Activated naive CD8-positive, alpha-beta T cell treated with anti-CD3 and anti-CD28 coated beads, Interleukin-2, amount 10 ng/mL, durations not matched to agents 7 days and 5 days (primary cell): ENCODE data around the gene TNS1. TPM values are rescaled to one million over a fixed set of nuclear protein-coding genes. Genes with fewer than 3 reads are reported as not detected.

ENCODE experiments used
- ATAC-seq: fragments of 150-1000 bp; cut with Tn5 transposase; one replicate; pipeline ENCODE4 v1.10.0; 2021; ENCODE audit warnings: low read depth, moderate library complexity
- POLR2A ChIA-PET: fragments of 350-600 bp; sonication (Branson Sonifier 250); formaldehyde crosslinking; loops from one replicate; lab custom pipeline; 2021; ENCODE audit warnings: antibody characterized with exemption; lab: Charles Lee
- DNase-seq: peaks from one replicate; pipeline ENCODE4 v3.0.0; 2021
- H3K27ac Mint-ChIP-seq: one replicate; pipeline ENCODE4 v1.8.0; 2022; ENCODE audit warnings: mild to moderate bottlenecking, mixed read lengths
- H3K27me3 Mint-ChIP-seq: one replicate; pipeline ENCODE4 v1.8.0; 2022; ENCODE audit warnings: mild to moderate bottlenecking, moderate library complexity, mixed read lengths
- H3K36me3 Mint-ChIP-seq: one replicate; pipeline ENCODE4 v1.8.0; 2021; ENCODE audit warnings: mild to moderate bottlenecking, mixed read lengths
- H3K4me1 Mint-ChIP-seq: one replicate; pipeline ENCODE4 v1.8.0; 2021; ENCODE audit warnings: mixed read lengths
- H3K4me3 Mint-ChIP-seq: one replicate; pipeline ENCODE4 v1.8.0; 2022; ENCODE audit warnings: mild to moderate bottlenecking, moderate library complexity, mixed read lengths
- H3K9me3 Mint-ChIP-seq: one replicate; pipeline ENCODE4 v1.8.0; 2021; ENCODE audit warnings: mixed read lengths
- total RNA-seq, 2 experiments: library from RNA; stranded (reverse); gene quantifications; one replicate each; pipeline ENCODE4 v1.2.3, GENCODE V29; 2021

The TNS1 gene
- total RNA-seq, 2 experiments from 2014 or later: 15.1 to 21.2 TPM

GRCh38 chr2:217904614-217904965 is 98.2 kb downstream of the TNS1 start:
- Mint-ChIP-seq H3K27me3 (peaks cover 30% of the 10 kb centered on the region), H3K27ac (no peak overlapping the region), H3K4me3 (no peak overlapping the region), H3K36me3 (peaks cover 2% of the 10 kb centered on the region), H3K4me1 (peaks cover 28% of the 10 kb centered on the region), H3K9me3 (no peaks in the 10 kb centered on the region)
- ATAC-seq: no peak
- no peak for DNase-seq
- POLR2A ChIA-PET: no interaction called here

GRCh38 chr2:217903859-217904613 is 98.8 kb downstream of the TNS1 start:
- no peak for ATAC-seq
- H3K4me1 Mint-ChIP-seq: peaks cover 28% of the 10 kb centered on the region
- H3K4me3 Mint-ChIP-seq: no peak overlapping the region
- DNase-seq: no peak
- POLR2A ChIA-PET: no interaction called here
- H3K9me3 Mint-ChIP-seq: no peaks in the 10 kb centered on the region
- peaks cover 2% of the 10 kb centered on the region for H3K36me3 Mint-ChIP-seq
- peaks cover 30% of the 10 kb centered on the region for H3K27me3 Mint-ChIP-seq
- no peak overlapping the region for H3K27ac Mint-ChIP-seq

- H3K27me3 Mint-ChIP-seq: peaks cover 30% of the 10 kb centered on the region
- no peak for DNase-seq
- H3K4me3 Mint-ChIP-seq: peak overlapping the region; percentile 3
- H3K4me1 Mint-ChIP-seq: peaks cover 28% of the 10 kb centered on the region
- H3K36me3 Mint-ChIP-seq: peaks cover 2% of the 10 kb centered on the region
- POLR2A ChIA-PET: no interaction called here
- no peak for ATAC-seq
- peak overlapping the region; percentile 15 for H3K27ac Mint-ChIP-seq
- no peaks in the 10 kb centered on the region for H3K9me3 Mint-ChIP-seq
These were observed 99.5 kb downstream of the TNS1 start for GRCh38 chr2:217903142-217903858.

- peaks cover 2% of the 10 kb centered on the region for H3K36me3 Mint-ChIP-seq
- no peaks in the 10 kb centered on the region for H3K9me3 Mint-ChIP-seq
- POLR2A ChIA-PET: no interaction called here
- DNase-seq: peak; percentile 47
- peaks cover 26% of the 10 kb centered on the region for H3K27me3 Mint-ChIP-seq
- peak; percentile 60 for ATAC-seq
- peaks cover 28% of the 10 kb centered on the region for H3K4me1 Mint-ChIP-seq
- peak overlapping the region; percentile 73 for H3K27ac Mint-ChIP-seq
- H3K4me3 Mint-ChIP-seq: peak overlapping the region; percentile 7
These were observed 100.2 kb downstream of the TNS1 start for GRCh38 chr2:217902379-217903141.

- Mint-ChIP-seq H3K4me3 (peak overlapping the region; percentile 7), H3K4me1 (peaks cover 28% of the 10 kb centered on the region)
These were observed 100.9 kb downstream of the TNS1 start for GRCh38 chr2:217901835-217902378.

GRCh38 chr2:217901400-217901799 is 101.4 kb downstream of the TNS1 start:
- H3K9me3 Mint-ChIP-seq: no peaks in the 10 kb centered on the region
- H3K4me3 Mint-ChIP-seq: no peak overlapping the region
- ATAC-seq (no peak), DNase-seq (no peak)
- H3K36me3 Mint-ChIP-seq: peaks cover 2% of the 10 kb centered on the region
- POLR2A ChIA-PET: no interaction called here
- H3K27ac Mint-ChIP-seq: no peak overlapping the region
- H3K27me3 Mint-ChIP-seq: peaks cover 19% of the 10 kb centered on the region
- H3K4me1 Mint-ChIP-seq: peaks cover 24% of the 10 kb centered on the region

More at GRCh38 chr2:217901835-217902378, 100.9 kb downstream of the TNS1 start:
- Mint-ChIP-seq H3K27me3 (peaks cover 24% of the 10 kb centered on the region), H3K9me3 (no peaks in the 10 kb centered on the region), H3K27ac (peak overlapping the region; percentile 73), H3K36me3 (peaks cover 2% of the 10 kb centered on the region)
- POLR2A ChIA-PET: no interaction called here
- no peak for ATAC-seq
- DNase-seq: no peak

GRCh38 chr2:217900780-217901360 is 101.9 kb downstream of the TNS1 start:
- POLR2A ChIA-PET: no interaction called here
- H3K4me1 Mint-ChIP-seq: peaks cover 20% of the 10 kb centered on the region
- no peaks in the 10 kb centered on the region for H3K9me3 Mint-ChIP-seq
- no peak overlapping the region for H3K4me3 Mint-ChIP-seq
- peaks cover 2% of the 10 kb centered on the region for H3K36me3 Mint-ChIP-seq
- DNase-seq: no peak
- peaks cover 15% of the 10 kb centered on the region for H3K27me3 Mint-ChIP-seq
- ATAC-seq: no peak
- no peak overlapping the region for H3K27ac Mint-ChIP-seq

- POLR2A ChIA-PET: no interaction called here
- H3K4me1 Mint-ChIP-seq: peaks cover 17% of the 10 kb centered on the region
- DNase-seq (no peak), ATAC-seq (no peak)
- H3K27me3 Mint-ChIP-seq: peaks cover 12% of the 10 kb centered on the region
- no peaks in the 10 kb centered on the region for H3K9me3 Mint-ChIP-seq
- H3K4me3 Mint-ChIP-seq: no peak overlapping the region
- H3K36me3 Mint-ChIP-seq: peaks cover 2% of the 10 kb centered on the region
- peak overlapping the region; percentile 21 for H3K27ac Mint-ChIP-seq
These were observed 102.6 kb downstream of the TNS1 start for GRCh38 chr2:217900010-217900779.

GRCh38 chr2:217899231-217900009 is 103.4 kb downstream of the TNS1 start:
- Mint-ChIP-seq H3K36me3 (peaks cover under 1% of the 10 kb centered on the region), H3K27ac (no peak overlapping the region), H3K4me1 (peaks cover 16% of the 10 kb centered on the region), H3K9me3 (no peaks in the 10 kb centered on the region), H3K4me3 (no peak overlapping the region), H3K27me3 (peaks cover 5% of the 10 kb centered on the region)
- POLR2A ChIA-PET: no interaction called here
- DNase-seq: no peak
- no peak for ATAC-seq

- Mint-ChIP-seq H3K27ac (no peak overlapping the region), H3K27me3 (peaks cover 2% of the 10 kb centered on the region), H3K36me3 (no peaks in the 10 kb centered on the region), H3K9me3 (no peaks in the 10 kb centered on the region), H3K4me3 (no peak overlapping the region), H3K4me1 (peaks cover 7% of the 10 kb centered on the region)
- no peak for ATAC-seq
- POLR2A ChIA-PET: no interaction called here
- DNase-seq: no peak
These were observed 104.7 kb downstream of the TNS1 start for GRCh38 chr2:217897816-217898806.

GRCh38 chr2:217897091-217897715 is 105.6 kb downstream of the TNS1 start:
- ATAC-seq (no peak), DNase-seq (no peak)
- Mint-ChIP-seq H3K36me3 (no peaks in the 10 kb centered on the region), H3K4me3 (no peak overlapping the region), H3K9me3 (no peaks in the 10 kb centered on the region), H3K27ac (no peak overlapping the region), H3K4me1 (peaks cover 3% of the 10 kb centered on the region), H3K27me3 (peaks cover 2% of the 10 kb centered on the region)
- POLR2A ChIA-PET: no interaction called here
